Effector memory CD8-positive, alpha-beta T cell (primary cell): Measurements from ENCODE around the gene ACTN4.

ENCODE experiments used
- ATAC-seq: fragments of 150-1000 bp; cut with Tn5 transposase; replicated peaks from 2 replicates; pipeline ENCODE4 v1.10.0; 2021; ENCODE audit warnings: mild to moderate bottlenecking, moderate library complexity
- DNase-seq, 3 experiments: peaks; one replicate each; pipeline ENCODE4 v3.0.0; 2021
- H3K27ac Mint-ChIP-seq, 2 donors: one replicate each; pipeline ENCODE4 v1.8.0; 2022; ENCODE audit warnings: mild to moderate bottlenecking in 2 of 2, mixed read lengths in 2 of 2, moderate library complexity in 2 of 2
- H3K27me3 Mint-ChIP-seq, 2 donors: one replicate each; pipeline ENCODE4 v1.8.0; 2022; ENCODE audit warnings: mixed read lengths in 2 of 2
- H3K36me3 Mint-ChIP-seq: one replicate; pipeline ENCODE4 v1.8.0; 2022; ENCODE audit warnings: mild to moderate bottlenecking, moderate library complexity, mixed read lengths; ENCODE audit not compliant: insufficient read depth
- H3K4me1 Mint-ChIP-seq, 2 donors: one replicate each; pipeline ENCODE4 v1.8.0; 2022; ENCODE audit warnings: low read depth in 2 of 2, mixed read lengths in 2 of 2
- H3K4me3 Mint-ChIP-seq, 2 donors: one replicate each; pipeline ENCODE4 v1.8.0; 2022; ENCODE audit warnings: mild to moderate bottlenecking in 2 of 2, mixed read lengths in 2 of 2, moderate library complexity in 2 of 2
- H3K9me3 Mint-ChIP-seq, 2 donors: one replicate each; pipeline ENCODE4 v1.8.0; 2022; ENCODE audit warnings: mixed read lengths in 2 of 2

The ACTN4 gene

GRCh38 chr19:38721496-38721895 lies 74.0 kb downstream of the ACTN4 start:
- no peak for ATAC-seq
- peaks cover 6 to 9% of the 10 kb centered on the region in 2 donors for H3K4me1 Mint-ChIP-seq
- no peak overlapping the region for H3K4me3 Mint-ChIP-seq
- DNase-seq: no peak
- H3K36me3 Mint-ChIP-seq: peaks cover 60% of the 10 kb centered on the region
- no peaks in the 10 kb centered on the region for H3K9me3 Mint-ChIP-seq
- H3K27ac Mint-ChIP-seq: peak overlapping the region in 1 of 2 donors; percentile 38
- H3K27me3 Mint-ChIP-seq: no peaks in the 10 kb centered on the region

DNA sequence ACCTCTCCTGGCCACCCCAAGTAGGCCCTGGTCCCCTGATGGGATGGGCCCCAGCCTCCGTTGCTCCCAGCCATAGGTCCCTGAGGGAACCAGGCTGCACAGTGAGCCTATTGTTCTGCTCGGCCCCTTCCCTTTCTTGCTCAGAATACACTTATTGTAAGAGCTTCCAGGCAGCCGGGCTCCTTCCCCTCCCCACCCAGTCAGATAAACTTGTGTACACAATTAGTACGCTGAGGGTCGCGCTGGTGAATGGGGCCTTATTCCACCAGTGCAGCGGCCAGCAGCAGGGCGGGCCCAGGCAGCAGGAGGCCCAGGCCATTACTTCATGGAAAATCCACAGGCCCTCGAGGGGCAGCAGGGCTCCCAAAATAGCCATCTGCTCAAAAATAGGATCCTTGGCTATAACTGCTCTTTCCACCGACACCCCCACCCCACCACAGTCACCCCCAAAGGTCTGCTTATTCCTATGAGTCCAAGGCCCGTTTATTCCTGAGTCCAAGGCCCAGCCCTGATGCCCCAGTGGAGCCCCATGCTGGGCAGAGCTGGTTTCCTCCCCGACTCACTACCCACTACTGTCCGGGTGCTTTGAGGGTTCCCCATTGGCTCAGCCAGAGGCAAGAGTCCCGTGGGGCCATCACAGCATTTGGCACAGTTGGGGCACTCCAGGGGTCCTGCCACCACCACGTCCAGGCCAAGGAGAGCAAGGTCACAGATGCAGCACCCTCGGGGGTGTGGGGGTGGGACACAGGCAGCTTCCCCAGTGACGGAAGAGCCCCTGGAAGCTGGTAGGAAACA lies 74.7 kb downstream of the ACTN4 start:
- peaks cover 63% of the 10 kb centered on the region for H3K36me3 Mint-ChIP-seq
- H3K4me1 Mint-ChIP-seq: peaks cover 8 to 13% of the 10 kb centered on the region in 2 donors

GRCh38 chr19:38722947-38723605 lies 75.6 kb downstream of the ACTN4 start:
- ATAC-seq (no peak), DNase-seq (no peak)
- Mint-ChIP-seq H3K4me1 (peaks cover 13 to 16% of the 10 kb centered on the region in 2 donors), H3K27me3 (no peaks in the 10 kb centered on the region), H3K36me3 (peaks cover 63% of the 10 kb centered on the region), H3K27ac (peak overlapping the region in 1 of 2 donors; percentile 23), H3K9me3 (no peaks in the 10 kb centered on the region), H3K4me3 (no peak overlapping the region)

More for the DNA sequence above, 74.7 kb downstream of the ACTN4 start:
- Mint-ChIP-seq H3K27me3 (no peaks in the 10 kb centered on the region), H3K4me3 (no peak overlapping the region), H3K9me3 (no peaks in the 10 kb centered on the region), H3K27ac (no peak overlapping the region)
- ATAC-seq (no peak), DNase-seq (no peak)

- Mint-ChIP-seq H3K9me3 (no peaks in the 10 kb centered on the region), H3K27me3 (no peaks in the 10 kb centered on the region), H3K27ac (peak overlapping the region; percentile 23 to 54), H3K4me1 (peaks cover 16 to 17% of the 10 kb centered on the region in 2 donors), H3K4me3 (no peak overlapping the region), H3K36me3 (peaks cover 63% of the 10 kb centered on the region)
- ATAC-seq (no peak), DNase-seq (no peak)
Measured at GRCh38 chr19:38723606-38723965, 76.1 kb downstream of the ACTN4 start.

- ATAC-seq: no peak
- peak overlapping the region; percentile 54 to 91 for H3K27ac Mint-ChIP-seq
Measured at GRCh38 chr19:38723990-38724854, 76.8 kb downstream of the ACTN4 start.

GRCh38 chr19:38725469-38726283 lies 78.2 kb downstream of the ACTN4 start:
- Mint-ChIP-seq H3K27me3 (no peaks in the 10 kb centered on the region), H3K4me3 (peak overlapping the region; percentile 8 to 32), H3K27ac (peak overlapping the region; percentile 71 to 91), H3K9me3 (no peaks in the 10 kb centered on the region), H3K36me3 (peaks cover 69% of the 10 kb centered on the region), H3K4me1 (peaks cover 22% of the 10 kb centered on the region in 2 donors)
- no peak for DNase-seq
- ATAC-seq: no peak

More at GRCh38 chr19:38723990-38724854, 76.8 kb downstream of the ACTN4 start:
- no peak for DNase-seq
- Mint-ChIP-seq H3K4me1 (peaks cover 17% of the 10 kb centered on the region in 2 donors), H3K4me3 (no peak overlapping the region), H3K27me3 (no peaks in the 10 kb centered on the region), H3K9me3 (no peaks in the 10 kb centered on the region), H3K36me3 (peaks cover 65% of the 10 kb centered on the region)

- Mint-ChIP-seq H3K9me3 (no peaks in the 10 kb centered on the region), H3K27ac (peak overlapping the region; percentile 71 to 91), H3K4me3 (peak overlapping the region; percentile 8 to 32), H3K4me1 (peaks cover 22% of the 10 kb centered on the region in 2 donors), H3K27me3 (no peaks in the 10 kb centered on the region), H3K36me3 (peaks cover 64% of the 10 kb centered on the region)
- DNase-seq (no peak), ATAC-seq (peak; percentile 35)
Measured at GRCh38 chr19:38726284-38726673, 78.8 kb downstream of the ACTN4 start.

DNA sequence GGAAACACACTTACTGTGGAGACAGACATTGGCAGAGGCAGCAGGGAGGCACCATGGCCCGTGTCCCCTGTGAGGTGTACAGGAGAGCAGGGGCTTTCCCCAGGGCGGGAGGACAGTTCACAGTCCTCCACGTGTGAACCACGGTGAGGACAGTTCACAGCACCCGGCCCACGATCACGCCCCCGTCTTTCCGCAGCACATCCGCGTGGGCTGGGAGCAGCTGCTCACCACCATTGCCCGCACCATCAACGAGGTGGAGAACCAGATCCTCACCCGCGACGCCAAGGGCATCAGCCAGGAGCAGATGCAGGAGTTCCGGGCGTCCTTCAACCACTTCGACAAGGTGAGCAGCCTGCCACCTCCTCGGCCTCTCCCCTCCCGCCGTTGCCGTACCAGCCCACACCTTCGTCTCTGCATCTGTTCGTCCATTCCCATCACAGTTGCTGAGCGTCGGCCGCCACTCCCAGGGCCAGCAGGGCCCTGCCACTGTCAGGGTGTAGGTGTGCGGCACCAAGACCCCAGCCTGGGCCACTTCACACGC lies 79.4 kb downstream of the ACTN4 start:
- Mint-ChIP-seq H3K27me3 (no peaks in the 10 kb centered on the region), H3K4me3 (peak overlapping the region; percentile 8 to 32), H3K27ac (peak overlapping the region; percentile 71 to 91), H3K9me3 (no peaks in the 10 kb centered on the region), H3K4me1 (peaks cover 24 to 25% of the 10 kb centered on the region in 2 donors), H3K36me3 (peaks cover 64% of the 10 kb centered on the region)
- peak in 2 of 3 experiments; percentile 49 to 52 for DNase-seq
- ATAC-seq: peak; percentile 89

DNA sequence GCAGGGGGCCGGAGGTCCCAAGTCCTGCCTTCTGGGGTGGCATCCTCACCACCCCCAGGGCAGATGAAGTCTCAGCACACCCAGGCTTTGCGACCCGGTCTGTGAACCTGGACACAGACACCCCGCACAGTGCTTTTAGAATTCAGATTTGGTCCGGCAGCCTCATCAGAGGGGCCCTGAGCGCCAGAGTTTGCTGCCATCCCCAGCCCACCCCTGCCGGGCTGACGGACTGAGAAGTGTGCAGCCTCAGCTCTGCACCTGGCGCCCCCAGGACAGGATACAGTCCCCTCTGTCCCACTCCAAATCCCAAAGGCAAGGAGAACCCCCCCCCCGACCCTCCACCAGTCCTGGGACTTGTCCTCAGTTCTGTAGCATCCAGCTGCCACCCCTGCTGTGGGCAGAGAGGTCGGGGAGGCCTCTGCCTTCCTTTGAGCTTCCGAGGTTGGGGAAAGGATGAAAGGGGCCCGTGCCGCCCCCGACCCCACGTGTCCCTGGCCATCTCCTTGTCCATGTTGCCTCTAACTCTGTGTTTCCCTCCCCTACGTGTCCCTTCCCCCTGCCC lies 79.9 kb downstream of the ACTN4 start:
- no peak for DNase-seq
- H3K27me3 Mint-ChIP-seq: no peaks in the 10 kb centered on the region
- peaks cover 30 to 31% of the 10 kb centered on the region in 2 donors for H3K4me1 Mint-ChIP-seq
- H3K27ac Mint-ChIP-seq: peak overlapping the region; percentile 55 to 67
- no peak for ATAC-seq
- peaks cover 64% of the 10 kb centered on the region for H3K36me3 Mint-ChIP-seq
- H3K4me3 Mint-ChIP-seq: peak overlapping the region in 1 of 2 donors; percentile 32
- H3K9me3 Mint-ChIP-seq: no peaks in the 10 kb centered on the region

DNA sequence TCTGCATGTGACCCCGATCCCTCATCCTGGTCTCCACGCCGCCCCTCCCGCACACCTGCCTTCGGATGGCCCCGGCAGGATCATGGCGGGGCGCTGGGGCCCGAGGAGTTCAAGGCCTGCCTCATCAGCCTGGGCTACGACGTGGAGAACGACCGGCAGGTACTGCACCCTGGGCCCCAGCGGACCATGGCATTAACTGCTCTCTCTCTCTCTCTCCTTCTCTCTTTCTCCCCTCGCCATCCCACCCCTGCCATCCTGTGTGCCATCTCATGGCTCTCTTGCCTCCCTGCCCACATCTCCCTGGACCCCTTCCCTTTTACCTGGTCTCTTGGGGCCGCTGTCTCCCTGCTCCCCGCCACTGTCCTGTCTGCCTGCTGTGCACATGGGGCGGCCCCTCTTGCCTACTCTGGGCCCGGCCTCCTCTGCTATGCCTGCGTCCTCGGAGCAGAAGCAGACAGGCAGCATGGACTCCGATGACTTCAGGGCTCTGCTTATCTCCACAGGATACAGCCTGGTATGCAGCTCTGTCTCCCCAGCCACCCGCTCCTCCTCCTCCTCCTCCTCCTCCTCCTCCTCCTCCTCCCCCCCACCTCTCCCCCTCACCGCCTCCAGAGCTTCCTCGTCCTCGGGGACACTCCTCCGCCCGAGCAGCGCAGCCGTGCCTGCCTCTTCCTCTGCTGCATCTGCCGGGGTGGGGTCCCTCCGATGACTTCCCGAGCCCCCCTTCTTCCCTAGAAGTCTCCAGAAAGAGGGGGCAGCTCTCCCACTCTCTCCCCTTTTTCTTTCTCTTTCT lies 80.6 kb downstream of the ACTN4 start:
- ATAC-seq: no peak
- Mint-ChIP-seq H3K4me3 (no peak overlapping the region), H3K36me3 (peaks cover 64% of the 10 kb centered on the region), H3K4me1 (peaks cover 35% of the 10 kb centered on the region in 2 donors), H3K27me3 (no peaks in the 10 kb centered on the region), H3K9me3 (no peaks in the 10 kb centered on the region), H3K27ac (peak overlapping the region; percentile 55 to 67)
- DNase-seq: no peak

DNA sequence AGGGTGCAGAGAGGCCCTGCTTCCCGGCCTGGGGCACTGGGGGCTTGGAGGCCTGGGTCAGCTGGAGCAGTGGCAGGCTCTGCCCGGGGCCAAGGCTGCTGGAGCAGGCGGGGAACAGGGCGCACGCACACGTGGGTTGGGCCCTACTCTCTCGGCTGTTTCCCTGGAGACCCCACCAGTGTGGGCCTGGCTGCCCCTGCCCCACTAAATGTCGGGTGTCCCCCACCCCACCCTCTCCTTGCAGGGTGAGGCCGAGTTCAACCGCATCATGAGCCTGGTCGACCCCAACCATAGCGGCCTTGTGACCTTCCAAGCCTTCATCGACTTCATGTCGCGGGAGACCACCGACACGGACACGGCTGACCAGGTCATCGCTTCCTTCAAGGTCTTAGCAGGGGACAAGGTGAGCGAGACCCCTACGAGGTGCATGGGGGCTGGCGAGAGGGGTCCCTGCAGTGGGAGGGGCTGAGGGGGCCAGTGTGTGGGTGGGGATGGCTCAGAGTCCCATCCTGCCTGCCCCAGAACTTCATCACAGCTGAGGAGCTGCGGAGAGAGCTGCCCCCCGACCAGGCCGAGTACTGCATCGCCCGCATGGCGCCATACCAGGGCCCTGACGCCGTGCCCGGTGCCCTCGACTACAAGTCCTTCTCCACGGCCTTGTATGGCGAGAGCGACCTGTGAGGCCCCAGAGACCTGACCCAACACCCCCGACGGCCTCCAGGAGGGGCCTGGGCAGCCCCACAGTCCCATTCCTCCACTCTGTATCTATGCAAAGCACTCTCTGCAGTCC lies 81.5 kb downstream of the ACTN4 start:
- peaks cover 43% of the 10 kb centered on the region in 2 donors for H3K4me1 Mint-ChIP-seq
- H3K27ac Mint-ChIP-seq: peak overlapping the region; percentile 55 to 64
- H3K9me3 Mint-ChIP-seq: no peaks in the 10 kb centered on the region
- peaks cover 60% of the 10 kb centered on the region for H3K36me3 Mint-ChIP-seq
- DNase-seq (no peak), ATAC-seq (no peak)
- no peaks in the 10 kb centered on the region for H3K27me3 Mint-ChIP-seq
- H3K4me3 Mint-ChIP-seq: no peak overlapping the region
